Measurements from ENCODE around the gene MTMR10. TPM values are rescaled to one million over a fixed set of nuclear protein-coding genes. Genes with fewer than 3 reads are reported as not detected.
A peak's percentile ranks its signal among the peaks of the same experiment; 100 is the strongest.

MTMR10 gene
- polyA plus RNA-seq, 2 of the 4 experiments (the other 2 are of a cell fraction), result 11.9 to 23.1 TPM

- Histone ChIP-seq H3K4me1 (no peaks in the 10 kb centered on the region), H3K27ac (no peak overlapping the region), H3K9me3 (no peaks in the 10 kb centered on the region), H3K4me3 (no peak overlapping the region), H3K4me2 (no peak overlapping the region)
- WGBS (ENCODE audit: missing lambda C conversion rate), result 95% methylated on average over 9 of the region's 9 CpGs
- no peak for DNase-seq (ENCODE audit: low read depth in 1 of 2, low spot score in 1 of 2)
- no peak for ATAC-seq
- ChIA-PET POLR2A (no interaction called here), CTCF (interaction anchor here (1.3 kb wide), 1 partner anchor 40 kb away, joined by 3 read pairs; no protein-coding TSS in a partner anchor)
- TF ChIP-seq USF2 (IDR thresholded peaks at IDR 0.05) (no peak), PHF8 (IDR thresholded peaks at IDR 0.05; ENCODE audit: borderline replicate concordance, low read depth) (no peak), HOXA7 (CRISPR knock-in tag; IDR thresholded peaks at IDR 0.05) (no peak), NFE2L2 (conservative IDR thresholded peaks at IDR 0.05; ENCODE audit: low read length) (no peak), PBX3 (IDR thresholded peaks at IDR 0.05) (no peak)
- FAIRE-seq, result peak; percentile 36
Measured at GRCh38 chr15:30921781-30922479, 69.5 kb downstream of the MTMR10 start.

GRCh38 chr15:30921106-30921505 is 70.3 kb downstream of the MTMR10 start:
- DNase-seq (ENCODE audit: low read depth in 1 of 2, low spot score in 1 of 2) (no peak), FAIRE-seq (no peak), ATAC-seq (no peak)
- no peak for TF ChIP-seq POLR2AphosphoS2 (conservative IDR thresholded peaks at IDR 0.05; ENCODE audit: low read length)
- no peak for TF ChIP-seq GATA3 (IDR thresholded peaks at IDR 0.05; ENCODE audit: borderline replicate concordance)
- no peak for TF ChIP-seq POLR2A (IDR thresholded peaks at IDR 0.05; ENCODE audit: low read length)
- no peak for TF ChIP-seq MAFK (IDR thresholded peaks at IDR 0.05; ENCODE audit: partially characterized antibody)
- no peak for TF ChIP-seq NR3C1 (IDR thresholded peaks at IDR 0.05)
- no peak for TF ChIP-seq JUN (IDR thresholded peaks at IDR 0.05)
- no peak for TF ChIP-seq CHD4 (IDR thresholded peaks at IDR 0.05; ENCODE audit: borderline replicate concordance)
- TF ChIP-seq MAZ (IDR thresholded peaks at IDR 0.05; ENCODE audit: borderline replicate concordance, low read depth, low read length), result no peak
- ChIA-PET POLR2A (no interaction called here), CTCF (no interaction called here)
- H3K4me2 ChIP-seq, result no peak overlapping the region
- no peak overlapping the region for H3K27ac ChIP-seq
- H3K9me3 ChIP-seq, result no peaks in the 10 kb centered on the region
- 81% methylated on average over 4 of the region's 4 CpGs for WGBS (ENCODE audit: missing lambda C conversion rate)
- no peak overlapping the region for H3K4me3 ChIP-seq
- no peaks in the 10 kb centered on the region for H3K4me1 ChIP-seq

- ATAC-seq, result no peak
- CTCF ChIA-PET, result interaction anchor here (1.1 kb wide), 1 partner anchor 17 kb away, joined by 3 read pairs; no protein-coding TSS in a partner anchor
- H3K4me3 ChIP-seq, result no peak overlapping the region
- no peak for TF ChIP-seq E2F6 (IDR thresholded peaks at IDR 0.05; ENCODE audit: borderline replicate concordance, low read depth)
- no peak for TF ChIP-seq ATOH8 (CRISPR knock-in tag; IDR thresholded peaks at IDR 0.05; ENCODE audit: low read depth)
- TF ChIP-seq EHMT2 (IDR thresholded peaks at IDR 0.05; ENCODE audit: low read depth), result no peak
- TF ChIP-seq NFE2L2 (conservative IDR thresholded peaks at IDR 0.05; ENCODE audit: low read length), result no peak
- TF ChIP-seq ZC3H11A (IDR thresholded peaks at IDR 0.05), result no peak
- no peak for TF ChIP-seq BHLHE40 (IDR thresholded peaks at IDR 0.05; ENCODE audit: low read depth, low read length)
- TF ChIP-seq HOXB13 (CRISPR knock-in tag; IDR thresholded peaks at IDR 0.05; ENCODE audit: low read depth), result no peak
- TF ChIP-seq ELK1 (IDR thresholded peaks at IDR 0.05; ENCODE audit: low read depth, low read length), result no peak
- no peak for TF ChIP-seq HDAC2 (IDR thresholded peaks at IDR 0.05)
- no peak for FAIRE-seq
- no peaks in the 10 kb centered on the region for H3K4me1 ChIP-seq
- H3K9me3 ChIP-seq, result no peaks in the 10 kb centered on the region
- DNase-seq (ENCODE audit: low read depth in 1 of 2, low spot score in 1 of 2), result no peak
- H3K27ac ChIP-seq, result no peak overlapping the region
- H3K4me2 ChIP-seq, result no peak overlapping the region
- 91% methylated on average over 5 of the region's 5 CpGs for WGBS (ENCODE audit: missing lambda C conversion rate)
- POLR2A ChIA-PET, result no interaction called here
Measured at GRCh38 chr15:30919877-30920550, 71.4 kb downstream of the MTMR10 start.

All from A549 (cell line).